HG02763 (cell line): ENCODE measurements around the gene CKS1B.
A peak's percentile ranks its signal among the peaks of the same experiment; 100 is the strongest.

Experiments
- ATAC-seq: cut with Tn5 transposase; IDR thresholded peaks from one replicate; pipeline ENCODE4 v1.9.1; 2021; ENCODE audit warnings: mild to moderate bottlenecking, moderate library complexity; ENCODE audit not compliant: unreplicated experiment

CKS1B gene

GRCh38 chr1:154974102-154974807, at the start of gene CKS1B:
Gene CKS1B, plus strand, starts transcription at chr1:154974681. Its CDS starts 65 bp downstream, at chr1:154974746.
- ATAC-seq: peak; percentile 74

DNA sequence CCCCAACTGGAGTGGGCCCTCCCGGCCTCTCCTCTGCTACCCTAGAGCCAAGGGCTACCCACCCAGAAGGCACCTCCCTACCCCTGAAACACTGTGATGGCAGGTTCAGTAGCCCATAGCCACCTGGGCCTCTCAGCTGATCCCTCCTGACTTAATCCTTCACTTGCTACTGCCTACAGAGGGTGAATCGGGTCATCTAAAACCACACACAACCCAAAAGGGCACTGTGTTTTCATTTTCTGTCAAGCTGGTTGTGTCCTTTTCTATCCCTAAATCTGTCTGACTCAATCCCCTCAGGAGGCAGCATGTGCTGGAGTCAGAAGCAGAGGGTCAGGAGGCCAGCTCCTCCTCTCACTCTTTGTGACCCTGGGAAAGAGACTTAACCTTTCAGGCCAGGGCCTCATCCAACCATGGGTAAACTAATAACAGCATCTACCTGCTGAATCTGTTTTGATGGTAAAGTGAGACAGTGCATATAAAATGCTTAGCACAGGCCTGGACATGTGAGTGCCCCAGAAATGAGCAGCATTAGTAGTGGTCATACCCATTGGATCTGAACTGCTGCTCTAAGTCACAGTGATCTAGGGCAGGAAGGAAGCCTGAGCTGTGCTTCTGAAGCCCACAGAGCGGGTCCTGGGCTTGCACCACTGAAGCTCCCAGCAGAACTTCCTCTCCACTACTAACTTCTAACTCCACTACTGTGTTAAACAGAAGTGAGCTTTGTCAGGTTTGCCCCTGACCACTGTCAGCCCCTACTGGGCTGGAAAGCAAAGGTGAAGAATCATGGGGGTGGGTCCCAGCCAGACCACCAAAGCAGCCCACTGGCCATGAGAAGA, 48.9 kb upstream of the CKS1B start:
- ATAC-seq: no peak

- no peak for ATAC-seq
Measured at GRCh38 chr1:154926201-154926600, 48.3 kb upstream of the CKS1B start.

DNA sequence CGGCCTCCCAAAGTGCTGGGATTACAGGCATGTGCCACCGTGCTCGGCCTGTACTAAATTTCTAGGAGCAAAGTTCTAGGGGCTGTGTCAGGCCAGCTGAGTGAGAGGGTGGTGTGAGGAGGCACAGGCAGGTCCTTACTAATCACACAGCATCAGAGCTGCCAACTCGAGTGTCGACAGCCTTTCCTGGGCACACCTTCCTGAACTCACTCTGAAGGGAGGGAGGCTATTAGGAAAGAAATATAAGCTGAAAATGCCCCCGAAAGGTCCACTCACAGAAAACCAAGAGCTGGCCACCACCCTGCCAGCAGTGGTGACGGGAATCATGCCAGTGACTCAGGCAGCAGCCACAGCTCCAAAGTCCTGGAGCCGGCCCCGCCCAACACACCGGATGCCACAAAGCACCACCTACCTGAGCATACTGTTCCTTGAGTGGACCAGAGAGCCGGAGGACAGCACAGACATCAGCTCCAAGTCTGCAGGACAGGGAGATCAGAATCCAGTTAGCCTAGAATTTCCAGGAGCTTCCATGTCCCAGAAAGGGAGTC, 42.5 kb upstream of the CKS1B start:
- ATAC-seq: no peak

- ATAC-seq: no peak
Measured at GRCh38 chr1:154934358-154934948, 40.0 kb upstream of the CKS1B start.

DNA sequence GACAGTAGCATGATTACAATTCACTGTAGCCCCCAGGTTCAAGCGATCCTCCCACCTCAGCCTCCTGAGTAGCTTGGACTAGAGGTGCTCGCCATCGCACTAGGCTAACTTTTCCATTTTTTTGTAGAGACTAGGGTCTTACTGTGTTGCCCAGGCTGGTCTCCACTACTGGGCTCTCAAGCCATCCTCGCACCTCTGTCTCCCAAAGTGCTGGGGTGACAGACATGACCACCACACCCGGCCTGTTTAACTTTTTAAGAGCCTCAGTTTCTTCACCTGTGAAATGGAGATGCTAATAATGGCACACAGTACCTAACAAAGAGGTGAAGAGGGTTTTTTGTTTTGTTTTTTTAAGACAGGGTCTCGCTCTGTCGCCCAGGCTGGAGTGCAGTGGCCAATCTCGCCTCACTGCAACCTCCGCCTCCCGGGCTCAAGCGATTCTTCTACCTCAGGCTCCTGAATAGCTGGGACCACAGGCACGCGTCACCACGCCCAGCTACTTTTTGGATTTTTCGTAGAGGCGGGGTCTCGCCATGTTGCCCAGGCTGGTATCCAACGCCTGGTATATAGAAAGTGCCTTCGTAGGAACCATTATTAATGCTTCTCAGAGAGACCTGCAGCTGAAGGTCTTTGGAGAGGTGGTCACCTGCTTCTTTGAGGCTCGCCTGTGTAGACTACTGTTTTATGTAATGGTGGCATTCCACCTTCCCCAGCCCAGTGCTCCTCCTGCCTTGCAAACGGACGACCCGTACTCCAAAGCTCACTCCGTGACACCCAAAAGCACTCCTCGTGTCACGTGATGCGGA, 38.5 kb upstream of the CKS1B start:
- no peak for ATAC-seq

DNA sequence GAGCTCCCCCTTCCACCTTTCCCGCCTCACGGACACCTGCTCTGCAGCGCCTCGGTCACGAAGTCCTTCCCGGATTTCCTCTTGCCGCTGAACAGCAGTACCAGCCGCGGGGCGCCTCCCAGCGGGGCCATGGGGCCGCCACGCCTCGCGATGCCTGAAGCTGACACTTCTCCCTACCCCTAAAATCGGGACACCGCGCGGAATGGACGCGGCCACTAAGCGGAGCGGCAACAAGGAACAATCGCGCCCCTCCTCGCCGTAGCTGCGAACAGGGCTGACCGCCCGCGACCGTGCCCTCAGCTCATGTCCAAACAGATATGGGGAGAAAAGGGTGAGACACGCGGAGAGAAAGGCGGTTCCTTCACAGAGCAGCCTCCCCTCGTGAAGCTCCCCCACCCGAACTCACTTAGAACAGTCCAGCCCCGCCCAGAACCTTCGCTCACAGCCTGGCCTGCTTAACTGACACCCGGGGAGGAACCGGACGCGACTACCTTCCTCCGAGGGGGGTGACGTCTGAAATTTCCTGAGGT, 37.9 kb upstream of the CKS1B start, which contains the start of gene PMVK:
Gene PMVK (minus strand): TSS at position 165 of the 530 bp plus-strand sequence. CDS start 34 bp downstream, at position 131.
- ATAC-seq: peak; percentile 67

- peak; percentile 56 for ATAC-seq
Measured at GRCh38 chr1:154937085-154937987, 37.1 kb upstream of the CKS1B start.

DNA sequence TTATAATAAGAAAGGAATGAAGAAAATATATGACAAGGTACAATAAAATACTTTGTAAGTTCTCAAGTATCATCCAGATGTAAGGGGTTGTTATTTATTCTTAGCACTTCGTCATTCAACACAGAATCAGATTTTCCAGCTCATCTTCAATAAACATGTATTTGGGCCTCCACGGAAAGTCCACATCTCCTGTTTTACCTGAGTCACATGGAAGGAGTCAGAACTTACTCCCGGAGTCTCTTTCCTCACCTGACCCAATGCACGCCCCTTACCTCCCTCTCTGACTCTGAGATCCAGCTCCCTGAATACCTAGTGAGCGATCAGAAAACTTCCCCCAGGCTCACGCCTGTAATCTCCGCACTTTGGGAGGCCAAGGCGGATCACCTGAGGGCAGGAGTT, 36.5 kb upstream of the CKS1B start:
- ATAC-seq: no peak

DNA sequence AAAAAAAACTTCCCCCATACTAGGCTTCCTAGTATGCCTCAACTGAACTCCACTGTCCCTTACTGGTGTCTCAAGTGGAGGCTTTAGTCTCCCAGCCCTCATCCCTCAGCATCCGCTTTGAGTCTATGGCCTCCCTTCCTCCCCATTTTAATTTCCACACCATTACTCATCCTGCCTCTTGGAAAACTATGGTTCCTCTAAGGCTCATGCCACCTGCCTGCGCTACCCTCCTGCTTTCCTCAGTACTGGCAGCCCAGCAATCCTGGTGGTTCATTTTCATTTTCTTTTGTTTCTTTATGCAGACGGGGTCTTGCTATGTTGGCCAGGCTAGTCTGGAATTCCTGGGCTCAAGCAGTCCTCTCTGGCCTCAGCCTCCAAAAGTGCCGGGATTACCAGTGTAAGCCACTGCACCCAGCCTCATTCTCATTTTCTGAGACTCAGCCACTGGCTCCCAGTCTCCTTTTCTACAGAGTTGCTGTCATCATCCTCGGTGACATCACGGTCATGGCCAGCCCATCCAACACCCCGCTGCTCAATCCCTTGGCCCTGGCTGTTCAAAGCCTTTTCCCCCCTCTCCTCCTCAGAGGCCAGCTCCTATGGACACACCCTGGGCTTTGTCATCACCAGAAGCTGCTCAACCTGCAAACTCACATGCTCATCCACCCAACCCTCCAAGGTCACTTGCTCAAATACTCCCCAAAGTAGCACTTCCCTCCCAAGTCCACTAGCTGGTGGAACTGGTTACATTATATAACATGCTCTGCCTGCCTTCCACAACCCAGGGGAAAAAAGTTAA, 35.7 kb upstream of the CKS1B start:
- no peak for ATAC-seq

- ATAC-seq: no peak
Measured at GRCh38 chr1:154940213-154940560, 34.3 kb upstream of the CKS1B start.

DNA sequence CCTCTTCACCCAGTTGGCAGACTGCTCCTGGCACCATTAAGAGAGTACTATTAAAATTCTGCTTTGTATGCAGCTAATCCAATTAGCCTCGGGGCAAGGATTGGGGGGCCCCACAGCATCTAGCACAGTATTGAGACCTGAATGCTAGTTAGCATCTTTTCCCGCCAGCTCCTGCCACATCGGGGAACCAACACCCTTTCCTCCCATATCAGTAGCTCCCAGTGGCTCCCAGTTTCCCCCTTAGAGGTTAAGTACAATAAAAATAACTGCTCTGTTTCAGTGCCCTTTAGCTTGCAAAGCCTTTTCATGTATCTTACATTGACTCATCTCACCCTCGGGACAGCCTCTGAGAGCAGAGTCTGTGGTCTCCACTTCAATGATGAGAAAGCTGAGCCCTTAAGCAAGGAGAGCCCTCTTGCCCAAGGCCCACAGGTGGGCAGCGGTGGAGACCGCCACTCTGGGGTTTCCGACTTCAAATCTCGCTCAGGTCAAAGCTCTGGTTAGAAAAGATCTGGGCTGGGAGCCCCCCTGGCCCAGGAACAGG, 33.8 kb upstream of the CKS1B start:
- no peak for ATAC-seq

GRCh38 chr1:154941333-154942013, 33.0 kb upstream of the CKS1B start:
- no peak for ATAC-seq

GRCh38 chr1:154943649-154944400, 30.7 kb upstream of the CKS1B start:
- ATAC-seq: no peak

- no peak for ATAC-seq
Measured at GRCh38 chr1:154944401-154945159, 29.9 kb upstream of the CKS1B start.
